Ovary (tissue), 3 donors: ENCODE results near the gene MYO1H.

Experiments used
- EP300 ChIP-seq: sonication (generic); formaldehyde crosslinking; IDR thresholded peaks from one replicate; pipeline ENCODE4 v1.6.1; 2017; ENCODE audit warnings: antibody characterized with exemption
- POLR2A ChIP-seq: fragments of 450-650 bp; IDR thresholded peaks from one replicate; pipeline ENCODE4 v1.6.1; 2017; ENCODE audit warnings: antibody characterized with exemption, mild to moderate bottlenecking, moderate library complexity
- TF ChIP-seq, protein P1 (sequence below), 3 donors: fragments of 450-650 bp in 2 of 3; fragments of 200-600 bp in 1 of 3; IDR thresholded peaks; one replicate each; pipeline versions ENCODE4 v1.5.1 to v1.8.0; 2016 to 2022; ENCODE audit warnings: antibody characterized with exemption in 3 of 3, mild to moderate bottlenecking in 1 of 3
- donor health status: DM: no; HTN: no; CAD: no.

DNA sequence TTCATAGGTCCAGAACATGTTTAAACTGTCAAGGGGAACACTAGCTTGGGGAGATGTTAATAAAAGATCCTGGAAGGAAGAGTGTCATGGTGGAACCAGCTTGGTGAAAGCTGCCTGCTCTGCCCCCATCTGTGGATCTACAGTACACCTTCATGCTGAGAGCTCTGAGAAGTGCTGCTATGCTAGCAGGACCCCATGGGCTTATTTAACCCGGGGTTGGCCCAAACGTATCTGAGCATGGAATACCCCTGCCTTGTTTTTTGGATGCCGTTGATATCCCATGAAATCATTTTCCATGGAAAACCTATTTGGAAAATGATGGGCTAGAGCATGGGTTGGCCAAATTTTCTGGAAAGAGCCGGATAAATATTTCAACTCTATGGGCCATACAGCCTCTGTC, 144.0 kb downstream of the MYO1H start:
- TF ChIP-seq, protein P1, sequence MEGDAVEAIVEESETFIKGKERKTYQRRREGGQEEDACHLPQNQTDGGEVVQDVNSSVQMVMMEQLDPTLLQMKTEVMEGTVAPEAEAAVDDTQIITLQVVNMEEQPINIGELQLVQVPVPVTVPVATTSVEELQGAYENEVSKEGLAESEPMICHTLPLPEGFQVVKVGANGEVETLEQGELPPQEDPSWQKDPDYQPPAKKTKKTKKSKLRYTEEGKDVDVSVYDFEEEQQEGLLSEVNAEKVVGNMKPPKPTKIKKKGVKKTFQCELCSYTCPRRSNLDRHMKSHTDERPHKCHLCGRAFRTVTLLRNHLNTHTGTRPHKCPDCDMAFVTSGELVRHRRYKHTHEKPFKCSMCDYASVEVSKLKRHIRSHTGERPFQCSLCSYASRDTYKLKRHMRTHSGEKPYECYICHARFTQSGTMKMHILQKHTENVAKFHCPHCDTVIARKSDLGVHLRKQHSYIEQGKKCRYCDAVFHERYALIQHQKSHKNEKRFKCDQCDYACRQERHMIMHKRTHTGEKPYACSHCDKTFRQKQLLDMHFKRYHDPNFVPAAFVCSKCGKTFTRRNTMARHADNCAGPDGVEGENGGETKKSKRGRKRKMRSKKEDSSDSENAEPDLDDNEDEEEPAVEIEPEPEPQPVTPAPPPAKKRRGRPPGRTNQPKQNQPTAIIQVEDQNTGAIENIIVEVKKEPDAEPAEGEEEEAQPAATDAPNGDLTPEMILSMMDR (IDR thresholded peaks at IDR 0.05): no peak
- TF ChIP-seq POLR2A (no peak), EP300 (no peak)
